Stimulated activated effector memory CD8-positive, alpha-beta T cell treated with anti-CD3 and anti-CD28 coated beads, Interleukin-12 subunit alpha, Interleukin-12 subunit beta, amount 100 ng/mL, for 72 hours (primary cell): ENCODE data around the gene SSTR4.

Experiments
- ATAC-seq: fragments of 150-1000 bp; cut with Tn5 transposase; 2 replicates; pipeline ENCODE4 v1.10.0; 2021
- DNase-seq, 2 donors: peaks; one replicate each; pipeline ENCODE4 v3.0.0; 2021 to 2022; ENCODE audit warnings: low spot score in 2 of 2
- H3K27ac Mint-ChIP-seq: one replicate; pipeline ENCODE4 v1.8.0; 2022; ENCODE audit warnings: mild to moderate bottlenecking, mixed read lengths
- H3K36me3 Mint-ChIP-seq: one replicate; pipeline ENCODE4 v1.8.0; 2022; ENCODE audit warnings: mild to moderate bottlenecking, mixed read lengths
- H3K4me1 Mint-ChIP-seq: one replicate; pipeline ENCODE4 v1.8.0; 2022; ENCODE audit warnings: mixed read lengths
- H3K4me3 Mint-ChIP-seq: one replicate; pipeline ENCODE4 v1.8.0; 2022; ENCODE audit warnings: mild to moderate bottlenecking, mixed read lengths
- H3K9me3 Mint-ChIP-seq: one replicate; pipeline ENCODE4 v1.8.0; 2022; ENCODE audit warnings: mixed read lengths

The SSTR4 gene

GRCh38 chr20:23062632-23063031, 27.5 kb downstream of the SSTR4 start:
- Mint-ChIP-seq H3K4me3 (no peak overlapping the region), H3K4me1 (no peaks in the 10 kb centered on the region), H3K36me3 (no peaks in the 10 kb centered on the region), H3K9me3 (no peaks in the 10 kb centered on the region), H3K27ac (no peak overlapping the region)
- ATAC-seq: no peak
- no peak for DNase-seq

GRCh38 chr20:23063168-23063567, 28.1 kb downstream of the SSTR4 start:
- H3K27ac Mint-ChIP-seq: no peak overlapping the region
- no peak for ATAC-seq
- no peak overlapping the region for H3K4me3 Mint-ChIP-seq
- no peaks in the 10 kb centered on the region for H3K4me1 Mint-ChIP-seq
- no peaks in the 10 kb centered on the region for H3K36me3 Mint-ChIP-seq
- no peaks in the 10 kb centered on the region for H3K9me3 Mint-ChIP-seq
- no peak for DNase-seq

GRCh38 chr20:23063581-23063980, 28.5 kb downstream of the SSTR4 start:
- H3K4me1 Mint-ChIP-seq: no peaks in the 10 kb centered on the region
- H3K4me3 Mint-ChIP-seq: no peak overlapping the region
- DNase-seq: no peak
- H3K27ac Mint-ChIP-seq: no peak overlapping the region
- no peaks in the 10 kb centered on the region for H3K9me3 Mint-ChIP-seq
- ATAC-seq: no peak
- H3K36me3 Mint-ChIP-seq: no peaks in the 10 kb centered on the region

- no peak overlapping the region for H3K27ac Mint-ChIP-seq
- H3K9me3 Mint-ChIP-seq: no peaks in the 10 kb centered on the region
- no peaks in the 10 kb centered on the region for H3K36me3 Mint-ChIP-seq
- no peaks in the 10 kb centered on the region for H3K4me1 Mint-ChIP-seq
- no peak for DNase-seq
- no peak overlapping the region for H3K4me3 Mint-ChIP-seq
- ATAC-seq: no peak
Measured at GRCh38 chr20:23065266-23066201, 30.4 kb downstream of the SSTR4 start.

- ATAC-seq: no peak
Measured at GRCh38 chr20:23066772-23067171, 31.7 kb downstream of the SSTR4 start.

GRCh38 chr20:23068283-23068682, 33.2 kb downstream of the SSTR4 start:
- DNase-seq (no peak), ATAC-seq (no peak)
- Mint-ChIP-seq H3K9me3 (no peaks in the 10 kb centered on the region), H3K36me3 (no peaks in the 10 kb centered on the region), H3K27ac (no peak overlapping the region), H3K4me3 (no peak overlapping the region), H3K4me1 (no peaks in the 10 kb centered on the region)

More at GRCh38 chr20:23066772-23067171, 31.7 kb downstream of the SSTR4 start:
- no peak overlapping the region for H3K4me3 Mint-ChIP-seq
- no peaks in the 10 kb centered on the region for H3K9me3 Mint-ChIP-seq
- H3K4me1 Mint-ChIP-seq: no peaks in the 10 kb centered on the region
- no peak overlapping the region for H3K27ac Mint-ChIP-seq
- DNase-seq: no peak
- no peaks in the 10 kb centered on the region for H3K36me3 Mint-ChIP-seq

- H3K27ac Mint-ChIP-seq: no peak overlapping the region
- H3K4me1 Mint-ChIP-seq: no peaks in the 10 kb centered on the region
Measured at GRCh38 chr20:23069108-23069507, 34.0 kb downstream of the SSTR4 start.

GRCh38 chr20:23071398-23071797, 36.3 kb downstream of the SSTR4 start:
- no peaks in the 10 kb centered on the region for H3K9me3 Mint-ChIP-seq
- H3K4me1 Mint-ChIP-seq: no peaks in the 10 kb centered on the region
- DNase-seq (no peak), ATAC-seq (no peak)
- H3K4me3 Mint-ChIP-seq: no peak overlapping the region
- H3K36me3 Mint-ChIP-seq: no peaks in the 10 kb centered on the region
- H3K27ac Mint-ChIP-seq: no peak overlapping the region

More at GRCh38 chr20:23069108-23069507, 34.0 kb downstream of the SSTR4 start:
- H3K9me3 Mint-ChIP-seq: no peaks in the 10 kb centered on the region
- ATAC-seq: no peak
- H3K4me3 Mint-ChIP-seq: no peak overlapping the region
- H3K36me3 Mint-ChIP-seq: no peaks in the 10 kb centered on the region
- no peak for DNase-seq

GRCh38 chr20:23071996-23072395, 36.9 kb downstream of the SSTR4 start:
- no peak overlapping the region for H3K27ac Mint-ChIP-seq
- no peak for ATAC-seq
- H3K4me3 Mint-ChIP-seq: no peak overlapping the region
- no peaks in the 10 kb centered on the region for H3K36me3 Mint-ChIP-seq
- no peak for DNase-seq
- H3K9me3 Mint-ChIP-seq: no peaks in the 10 kb centered on the region
- no peaks in the 10 kb centered on the region for H3K4me1 Mint-ChIP-seq

GRCh38 chr20:23072892-23073586, 37.9 kb downstream of the SSTR4 start:
- H3K4me1 Mint-ChIP-seq: no peaks in the 10 kb centered on the region
- H3K27ac Mint-ChIP-seq: no peak overlapping the region
- H3K36me3 Mint-ChIP-seq: no peaks in the 10 kb centered on the region
- ATAC-seq (no peak), DNase-seq (no peak)
- no peak overlapping the region for H3K4me3 Mint-ChIP-seq
- no peaks in the 10 kb centered on the region for H3K9me3 Mint-ChIP-seq

- DNase-seq: no peak
- no peak for ATAC-seq
- no peak overlapping the region for H3K27ac Mint-ChIP-seq
- no peak overlapping the region for H3K4me3 Mint-ChIP-seq
- no peaks in the 10 kb centered on the region for H3K9me3 Mint-ChIP-seq
- H3K4me1 Mint-ChIP-seq: no peaks in the 10 kb centered on the region
- no peaks in the 10 kb centered on the region for H3K36me3 Mint-ChIP-seq
Measured at GRCh38 chr20:23074052-23074451, 38.9 kb downstream of the SSTR4 start.

GRCh38 chr20:23077277-23077676, 42.2 kb downstream of the SSTR4 start:
- no peak overlapping the region for H3K4me3 Mint-ChIP-seq
- DNase-seq (no peak), ATAC-seq (no peak)
- no peak overlapping the region for H3K27ac Mint-ChIP-seq
- no peaks in the 10 kb centered on the region for H3K9me3 Mint-ChIP-seq
- no peaks in the 10 kb centered on the region for H3K36me3 Mint-ChIP-seq
- peaks cover 4% of the 10 kb centered on the region for H3K4me1 Mint-ChIP-seq

GRCh38 chr20:23078351-23079015, 43.4 kb downstream of the SSTR4 start:
- DNase-seq: no peak

GRCh38 chr20:23079016-23079351, 43.9 kb downstream of the SSTR4 start:
- H3K9me3 Mint-ChIP-seq: no peaks in the 10 kb centered on the region
- no peak overlapping the region for H3K4me3 Mint-ChIP-seq
- no peak overlapping the region for H3K27ac Mint-ChIP-seq
- H3K36me3 Mint-ChIP-seq: no peaks in the 10 kb centered on the region
- no peak for DNase-seq
- no peak for ATAC-seq
- peaks cover 7% of the 10 kb centered on the region for H3K4me1 Mint-ChIP-seq

More at GRCh38 chr20:23078351-23079015, 43.4 kb downstream of the SSTR4 start:
- no peaks in the 10 kb centered on the region for H3K36me3 Mint-ChIP-seq
- ATAC-seq: no peak
- H3K4me1 Mint-ChIP-seq: peaks cover 7% of the 10 kb centered on the region
- H3K4me3 Mint-ChIP-seq: no peak overlapping the region
- H3K9me3 Mint-ChIP-seq: no peaks in the 10 kb centered on the region
- H3K27ac Mint-ChIP-seq: no peak overlapping the region

GRCh38 chr20:23079926-23080325, 44.8 kb downstream of the SSTR4 start:
- H3K36me3 Mint-ChIP-seq: no peaks in the 10 kb centered on the region
- ATAC-seq: no peak
- no peak overlapping the region for H3K27ac Mint-ChIP-seq
- no peak for DNase-seq
- H3K4me3 Mint-ChIP-seq: no peak overlapping the region
- H3K9me3 Mint-ChIP-seq: no peaks in the 10 kb centered on the region
- H3K4me1 Mint-ChIP-seq: peaks cover 11% of the 10 kb centered on the region
